ENCODE data around the gene BCR.

GRCh38 chr22:23264610-23265367 lies 84.5 kb downstream of the BCR start:
- TF ChIP-seq, protein P1, sequence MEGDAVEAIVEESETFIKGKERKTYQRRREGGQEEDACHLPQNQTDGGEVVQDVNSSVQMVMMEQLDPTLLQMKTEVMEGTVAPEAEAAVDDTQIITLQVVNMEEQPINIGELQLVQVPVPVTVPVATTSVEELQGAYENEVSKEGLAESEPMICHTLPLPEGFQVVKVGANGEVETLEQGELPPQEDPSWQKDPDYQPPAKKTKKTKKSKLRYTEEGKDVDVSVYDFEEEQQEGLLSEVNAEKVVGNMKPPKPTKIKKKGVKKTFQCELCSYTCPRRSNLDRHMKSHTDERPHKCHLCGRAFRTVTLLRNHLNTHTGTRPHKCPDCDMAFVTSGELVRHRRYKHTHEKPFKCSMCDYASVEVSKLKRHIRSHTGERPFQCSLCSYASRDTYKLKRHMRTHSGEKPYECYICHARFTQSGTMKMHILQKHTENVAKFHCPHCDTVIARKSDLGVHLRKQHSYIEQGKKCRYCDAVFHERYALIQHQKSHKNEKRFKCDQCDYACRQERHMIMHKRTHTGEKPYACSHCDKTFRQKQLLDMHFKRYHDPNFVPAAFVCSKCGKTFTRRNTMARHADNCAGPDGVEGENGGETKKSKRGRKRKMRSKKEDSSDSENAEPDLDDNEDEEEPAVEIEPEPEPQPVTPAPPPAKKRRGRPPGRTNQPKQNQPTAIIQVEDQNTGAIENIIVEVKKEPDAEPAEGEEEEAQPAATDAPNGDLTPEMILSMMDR (IDR thresholded peaks at IDR 0.05 in 8 of 11, conservative IDR thresholded peaks at IDR 0.05 in 3 of 11), result no peak
- TF ChIP-seq POLR2A (IDR thresholded peaks at IDR 0.05) (no peak), POLR2AphosphoS5 (IDR thresholded peaks at IDR 0.05) (no peak)
